Hepatocyte (in vitro differentiated cells): Measurements from ENCODE around the gene MAP3K21.

Experiments used
- EZH2 ChIP-seq: fragments of 200-600 bp; sonication (generic); IDR thresholded peaks from 2 replicates; pipeline ENCODE4 v1.6.1; 2016; ENCODE audit warnings: antibody characterized with exemption, mild to moderate bottlenecking, borderline replicate concordance
- TF ChIP-seq, protein P1 (sequence below): fragments of 200-600 bp; sonication (generic); IDR thresholded peaks from 2 replicates; pipeline ENCODE4 v1.5.1; 2016; ENCODE audit warnings: antibody characterized with exemption, mild to moderate bottlenecking; ENCODE audit not compliant: poor library complexity

DNA sequence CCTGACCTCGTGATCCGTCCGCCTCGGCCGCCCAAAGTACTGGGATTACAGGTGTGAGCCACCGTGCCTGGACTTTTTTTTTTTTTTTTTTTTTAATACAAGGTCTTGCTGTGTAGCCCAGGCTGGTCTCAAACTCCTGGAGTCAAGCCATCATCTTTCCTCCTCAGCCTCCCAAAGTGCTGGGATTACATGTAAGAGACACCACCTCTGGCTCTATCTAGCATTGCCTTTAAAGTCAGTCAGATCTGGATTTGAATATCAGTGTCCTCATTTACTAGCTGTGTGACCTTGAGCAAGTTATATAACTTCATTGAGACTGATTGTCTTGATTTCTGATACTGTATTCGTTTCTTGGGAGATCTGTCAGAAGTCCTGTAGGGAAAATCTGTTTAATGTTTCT is 6.6 kb downstream of the MAP3K21 start:
- no peak for TF ChIP-seq EZH2
- TF ChIP-seq, protein P1, sequence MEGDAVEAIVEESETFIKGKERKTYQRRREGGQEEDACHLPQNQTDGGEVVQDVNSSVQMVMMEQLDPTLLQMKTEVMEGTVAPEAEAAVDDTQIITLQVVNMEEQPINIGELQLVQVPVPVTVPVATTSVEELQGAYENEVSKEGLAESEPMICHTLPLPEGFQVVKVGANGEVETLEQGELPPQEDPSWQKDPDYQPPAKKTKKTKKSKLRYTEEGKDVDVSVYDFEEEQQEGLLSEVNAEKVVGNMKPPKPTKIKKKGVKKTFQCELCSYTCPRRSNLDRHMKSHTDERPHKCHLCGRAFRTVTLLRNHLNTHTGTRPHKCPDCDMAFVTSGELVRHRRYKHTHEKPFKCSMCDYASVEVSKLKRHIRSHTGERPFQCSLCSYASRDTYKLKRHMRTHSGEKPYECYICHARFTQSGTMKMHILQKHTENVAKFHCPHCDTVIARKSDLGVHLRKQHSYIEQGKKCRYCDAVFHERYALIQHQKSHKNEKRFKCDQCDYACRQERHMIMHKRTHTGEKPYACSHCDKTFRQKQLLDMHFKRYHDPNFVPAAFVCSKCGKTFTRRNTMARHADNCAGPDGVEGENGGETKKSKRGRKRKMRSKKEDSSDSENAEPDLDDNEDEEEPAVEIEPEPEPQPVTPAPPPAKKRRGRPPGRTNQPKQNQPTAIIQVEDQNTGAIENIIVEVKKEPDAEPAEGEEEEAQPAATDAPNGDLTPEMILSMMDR, result no peak
